Putamen (tissue), 1 donor: ENCODE results near the gene RNF169.
"Not testable (repeated sequence)": the region's sequence is repeated elsewhere in the genome, so short reads cannot be mapped to it uniquely, and the experiment has no call there.

Experiments
- DNase-seq: peaks from one replicate; pipeline ENCODE4 v3.0.0-alpha.2; 2016; ENCODE audit warnings: low spot score

The RNF169 gene

DNA sequence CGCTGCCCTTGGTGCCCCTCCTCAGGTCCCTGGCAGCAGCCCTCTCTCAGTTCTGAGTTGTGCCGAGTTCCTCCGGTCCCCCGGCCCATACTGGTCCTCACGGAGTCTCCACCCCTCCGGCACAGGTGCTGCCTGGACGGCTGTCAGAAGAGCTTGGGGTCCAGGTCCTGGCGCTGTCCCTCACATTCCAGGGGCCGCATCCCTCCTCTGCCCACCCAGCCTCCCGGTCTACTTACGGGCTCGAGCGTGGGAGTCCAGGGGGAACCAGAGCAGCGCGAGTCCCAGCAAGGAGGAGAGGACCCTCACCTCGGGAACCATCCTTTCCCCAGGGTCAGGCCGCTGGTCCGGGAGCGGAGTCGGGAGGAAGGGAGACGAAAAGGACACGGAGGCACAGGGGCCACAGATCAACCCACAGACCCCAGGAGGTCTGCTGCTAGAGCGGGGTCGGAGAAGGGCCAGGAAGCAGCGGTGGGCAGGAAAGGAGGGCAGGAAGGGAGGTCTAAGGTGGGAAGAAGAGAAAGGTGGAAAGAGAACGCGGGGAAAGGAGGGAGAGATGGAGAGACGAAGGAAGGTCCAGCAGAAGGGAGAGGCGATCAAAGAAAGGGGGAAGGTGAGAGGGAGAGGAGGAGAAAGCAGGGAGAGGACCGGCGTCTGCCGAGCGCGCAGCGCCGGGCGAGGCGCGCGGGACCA, 17.9 kb upstream of the RNF169 start:
- no peak for DNase-seq

DNA sequence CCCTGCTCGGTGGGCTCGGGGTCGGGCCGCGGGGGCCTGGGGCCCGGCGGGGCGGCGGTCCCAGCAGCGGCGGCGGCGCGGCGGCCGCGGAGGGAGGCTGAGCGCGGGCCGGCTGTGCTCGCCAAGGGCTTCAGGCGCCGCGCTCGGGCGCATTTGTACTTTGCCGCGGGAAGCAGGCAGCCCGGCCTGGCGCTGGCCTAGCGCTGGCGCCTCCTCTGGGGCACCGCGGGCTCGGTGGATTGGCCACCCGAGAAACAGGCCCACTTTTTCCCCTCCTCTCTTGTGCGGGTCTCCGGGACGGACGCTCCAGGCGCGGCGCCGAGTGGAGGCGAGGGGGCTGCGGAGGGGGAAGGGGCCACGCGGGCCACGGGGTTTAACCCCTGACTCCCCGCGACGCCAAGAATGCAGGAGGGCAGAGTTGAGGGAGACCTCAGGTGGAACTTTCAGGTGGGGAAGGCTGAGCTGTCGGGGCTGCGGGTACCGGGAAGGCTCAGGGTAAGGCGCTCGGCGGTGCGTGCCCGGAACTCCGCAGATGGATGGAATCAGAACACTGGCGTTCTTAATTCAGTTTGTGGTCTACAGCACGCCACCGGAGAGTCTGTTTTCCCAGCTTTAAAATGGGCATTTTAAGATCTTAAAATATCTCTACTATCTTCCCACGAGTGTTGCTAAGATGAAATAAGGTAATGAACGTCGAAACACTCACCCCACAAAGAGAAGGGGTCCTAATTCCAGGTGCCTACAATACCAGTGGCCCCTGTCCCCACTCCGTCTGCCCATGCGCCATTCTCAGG, 17.2 kb upstream of the RNF169 start, which contains the start of gene CHRDL2:
CHRDL2 (minus strand) TSS at position 126 of the 794 bp plus-strand sequence. CDS start 538 bp downstream, outside the sequence.
- no peak for DNase-seq

DNA sequence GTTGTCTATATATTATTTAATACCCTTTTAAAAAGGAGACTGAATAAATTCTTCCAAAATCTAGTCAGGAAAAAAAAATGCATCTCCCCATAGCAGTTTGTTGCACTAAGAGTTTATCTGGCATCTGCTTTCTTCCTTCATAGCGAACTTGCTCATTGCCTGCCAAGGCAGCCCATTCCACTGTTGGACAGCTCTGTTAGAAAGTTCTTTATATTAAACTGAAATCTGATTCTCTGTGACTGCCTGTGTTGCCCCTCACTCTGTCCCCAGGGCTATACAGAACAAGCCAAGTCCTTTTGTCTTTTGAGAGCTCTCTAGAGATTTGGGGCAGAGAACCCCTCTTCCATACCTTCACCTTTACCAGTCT, 14.1 kb upstream of the RNF169 start:
- DNase-seq = no peak

GRCh38 chr11:74735365-74735928, 13.2 kb upstream of the RNF169 start:
- no peak for DNase-seq

GRCh38 chr11:74736031-74736430, 12.6 kb upstream of the RNF169 start:
- no peak for DNase-seq

GRCh38 chr11:74739546-74740270, 8.9 kb upstream of the RNF169 start:
- no peak for DNase-seq

GRCh38 chr11:74742070-74742469, 6.6 kb upstream of the RNF169 start:
- no peak for DNase-seq

GRCh38 chr11:74743640-74744039, 5.0 kb upstream of the RNF169 start:
- no peak for DNase-seq

DNA sequence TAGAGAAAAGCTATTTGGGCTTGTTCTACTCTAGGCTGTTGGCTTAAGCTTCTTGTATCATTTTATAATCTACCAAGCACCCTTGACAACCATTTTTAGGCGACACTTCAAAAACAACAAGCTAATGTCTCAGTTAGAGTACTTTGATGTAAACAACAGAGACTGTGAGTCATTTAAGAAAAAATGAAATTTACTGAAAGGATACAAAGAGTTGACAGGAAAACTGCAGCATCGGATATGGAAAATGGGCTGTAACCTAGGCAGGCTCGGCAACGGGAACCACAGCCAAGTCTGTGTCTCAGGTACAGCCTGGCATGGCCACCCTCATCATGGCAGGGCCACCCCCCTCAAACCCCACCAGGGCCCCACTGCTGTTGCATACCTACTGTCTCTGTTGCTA, 4.4 kb upstream of the RNF169 start:
- no peak for DNase-seq

DNA sequence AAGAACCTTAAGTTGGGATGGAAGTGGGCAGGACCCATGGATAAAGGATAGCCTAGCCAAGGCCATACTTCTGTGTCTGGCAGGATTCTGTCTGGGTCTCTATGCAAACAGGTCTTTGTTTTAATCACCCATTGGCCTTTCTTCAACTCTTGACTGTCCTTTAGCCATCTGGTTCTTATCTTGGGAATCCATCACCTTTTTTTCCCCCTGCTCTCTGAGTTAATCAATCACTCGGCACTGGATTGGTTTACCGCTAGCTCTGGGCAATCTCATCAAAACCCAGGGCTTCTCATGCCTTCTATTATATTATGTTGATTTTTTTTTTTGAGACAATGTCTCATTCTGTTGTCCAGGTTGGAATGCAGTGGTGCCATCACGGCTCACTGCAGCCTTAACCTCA, 1.8 kb upstream of the RNF169 start:
- DNase-seq = no peak

GRCh38 chr11:74749127-74749964, 697 bp downstream of the RNF169 start:
- DNase-seq = no peak

DNA sequence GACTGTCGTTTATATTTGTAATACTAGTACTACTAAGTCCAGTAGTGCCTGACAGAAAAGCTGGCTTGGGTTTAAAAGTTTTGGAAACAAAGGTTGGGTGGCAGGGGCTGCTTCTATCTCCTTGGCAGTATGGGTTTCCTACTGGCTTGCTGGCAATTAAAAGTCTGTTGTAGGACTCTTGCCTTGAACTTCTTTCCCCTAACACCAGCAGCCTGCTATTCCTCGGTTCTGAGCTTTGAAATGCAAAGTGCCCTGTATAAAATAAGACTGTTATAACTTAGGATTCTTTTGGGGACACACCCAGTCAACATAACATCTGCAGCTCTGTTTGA, 1.3 kb downstream of the RNF169 start:
- DNase-seq = no peak

- not testable (repeated sequence) for DNase-seq
Measured at GRCh38 chr11:74750598-74750997, 1.9 kb downstream of the RNF169 start.

DNA sequence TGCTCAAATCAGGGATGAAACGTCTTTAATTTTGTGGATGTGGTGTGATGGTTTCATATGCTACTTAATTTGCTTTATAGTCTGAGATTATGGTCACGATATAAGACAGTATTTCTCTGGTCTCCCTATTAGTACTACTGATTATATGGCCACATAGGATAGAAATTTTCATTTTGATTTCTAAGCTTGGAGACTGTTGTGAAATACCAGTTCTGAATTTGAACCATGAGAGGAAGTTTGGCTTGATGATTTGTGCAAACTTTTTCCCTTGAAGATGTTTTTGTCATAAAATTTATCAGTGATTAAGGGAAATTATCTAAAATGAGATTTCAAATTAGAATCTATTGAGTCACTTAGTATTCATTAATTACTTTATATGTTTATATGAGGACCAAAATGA, 2.7 kb downstream of the RNF169 start:
- no peak for DNase-seq

- DNase-seq = no peak
Measured at GRCh38 chr11:74754507-74755252, 6.0 kb downstream of the RNF169 start.

- no peak for DNase-seq
Measured at GRCh38 chr11:74755395-74755995, 6.8 kb downstream of the RNF169 start.

GRCh38 chr11:74756571-74756970, 7.9 kb downstream of the RNF169 start:
- no peak for DNase-seq

DNA sequence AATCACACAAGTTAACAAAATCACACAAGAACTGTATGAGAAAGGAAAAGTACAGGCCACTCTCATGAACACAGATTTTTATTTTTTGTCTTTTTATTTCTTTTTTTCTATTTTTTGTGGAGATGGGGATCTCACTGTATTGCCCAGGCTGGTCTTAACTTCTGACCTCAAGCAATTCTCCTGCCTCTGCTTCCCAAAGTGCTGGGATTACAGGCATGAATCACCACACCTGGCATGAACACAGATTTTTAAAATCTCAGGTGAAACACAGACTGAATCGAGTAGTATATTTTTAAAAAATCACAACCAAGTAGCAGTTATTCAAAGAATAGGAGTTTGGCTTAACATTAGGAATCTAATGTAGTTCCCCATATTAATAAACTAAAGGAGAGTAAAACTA, 18.3 kb downstream of the RNF169 start:
- no peak for DNase-seq

DNA sequence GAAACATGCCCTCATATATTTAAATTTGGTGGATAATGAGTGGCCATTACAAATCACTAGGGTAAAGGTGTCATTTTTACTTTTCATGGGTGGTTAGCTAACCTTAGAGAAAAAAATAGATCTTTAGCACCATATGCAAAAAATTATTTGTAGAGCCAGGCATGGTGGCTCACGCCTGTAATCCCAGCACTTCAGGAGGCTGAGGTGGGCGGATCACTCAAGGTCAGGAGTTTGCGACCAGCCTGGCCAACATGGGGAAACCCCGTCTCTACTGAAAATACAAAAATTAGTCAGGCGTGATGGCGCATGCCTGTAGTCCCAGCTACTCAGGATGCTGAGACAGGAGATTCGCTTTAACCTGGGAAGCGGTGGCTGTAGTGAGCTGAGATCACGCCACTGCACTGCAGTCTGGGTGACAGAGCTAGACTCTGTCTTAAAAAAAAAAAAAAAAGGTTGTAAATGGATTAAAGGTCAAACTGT, 19.6 kb downstream of the RNF169 start:
- DNase-seq = not testable (repeated sequence)

DNA sequence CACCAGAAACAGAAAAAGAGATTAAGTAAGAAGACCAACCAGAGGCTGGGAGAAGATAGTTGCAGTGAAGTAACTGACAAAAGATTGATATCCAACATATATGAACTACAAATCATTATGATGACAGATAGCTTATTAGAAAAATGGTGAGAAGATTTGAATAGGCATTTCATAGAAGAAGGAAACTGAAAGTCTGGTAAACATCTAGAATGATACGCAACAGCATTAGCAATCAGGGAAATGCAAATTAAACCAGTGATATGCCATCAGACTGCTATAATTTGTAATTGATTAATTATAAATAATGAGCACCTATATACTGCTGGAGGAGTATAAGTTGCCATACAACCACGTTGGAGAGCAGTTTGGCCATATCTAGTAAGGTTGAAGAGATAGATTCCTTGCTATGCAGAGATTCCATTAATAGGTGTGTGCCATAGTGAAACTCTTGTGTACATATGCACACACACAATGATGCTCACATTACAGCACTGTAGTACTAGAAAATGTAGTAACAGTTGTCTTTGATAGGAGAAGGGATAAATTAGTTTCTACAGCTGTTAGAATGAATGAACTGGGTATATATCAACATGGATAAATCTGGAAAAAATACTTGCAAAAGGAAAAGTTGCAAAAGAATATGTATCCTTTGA, 20.5 kb downstream of the RNF169 start:
- DNase-seq = no peak
